GM06990 (cell line): Measurements from ENCODE around the gene DSCAM.

Experiments
- DNase-seq: peaks from one replicate; pipeline ENCODE4 v3.0.0-alpha.2; 2011; ENCODE audit not compliant: insufficient read length; ENCODE audit errors: extremely low read depth
- H3K27me3 ChIP-seq: replicated peaks from 2 replicates; pipeline ENCODE4 v1.6.0; 2011; ENCODE audit warnings: low read length; ENCODE audit not compliant: control insufficient read depth, insufficient read depth
- H3K36me3 ChIP-seq: 2 replicates; pipeline ENCODE4 v1.5.1; 2011; ENCODE audit warnings: low read length; ENCODE audit not compliant: control insufficient read depth, insufficient read depth
- H3K4me3 ChIP-seq: replicated peaks from 2 replicates; pipeline ENCODE4 v1.5.1; 2011; ENCODE audit warnings: low read depth, mild to moderate bottlenecking, control low read depth, low read length
- CTCF ChIP-seq: IDR thresholded peaks from 2 replicates; pipeline ENCODE4 v1.5.1; 2011; ENCODE audit warnings: low read length, control low read depth, mild to moderate bottlenecking, inconsistent platforms; ENCODE audit not compliant: insufficient read depth, poor library complexity, severe bottlenecking

Gene DSCAM

DNA sequence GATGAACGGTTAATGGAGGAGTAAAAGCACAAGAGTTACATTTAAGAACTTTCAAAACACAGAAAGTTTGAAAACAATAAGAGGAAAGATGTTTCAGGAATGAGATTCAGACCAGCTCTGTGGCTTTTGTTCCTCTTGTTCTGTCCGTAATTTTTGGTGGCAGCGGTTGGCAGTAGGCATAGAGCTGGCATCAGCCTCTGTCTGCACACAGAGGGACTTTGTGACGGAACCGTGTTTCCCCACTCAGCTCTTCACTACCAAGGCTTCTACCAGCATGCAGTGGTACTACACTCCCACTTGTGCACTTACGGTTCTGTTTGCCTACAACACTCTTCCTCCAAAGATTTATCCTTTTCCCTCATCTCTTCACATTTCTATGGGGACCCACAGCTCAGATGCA is 212.8 kb downstream of the DSCAM start:
- Histone ChIP-seq H3K36me3 (no peaks in the 10 kb centered on the region), H3K4me3 (no peak overlapping the region), H3K27me3 (no peaks in the 10 kb centered on the region)
- no peak for DNase-seq
- no peak for TF ChIP-seq CTCF

DNA sequence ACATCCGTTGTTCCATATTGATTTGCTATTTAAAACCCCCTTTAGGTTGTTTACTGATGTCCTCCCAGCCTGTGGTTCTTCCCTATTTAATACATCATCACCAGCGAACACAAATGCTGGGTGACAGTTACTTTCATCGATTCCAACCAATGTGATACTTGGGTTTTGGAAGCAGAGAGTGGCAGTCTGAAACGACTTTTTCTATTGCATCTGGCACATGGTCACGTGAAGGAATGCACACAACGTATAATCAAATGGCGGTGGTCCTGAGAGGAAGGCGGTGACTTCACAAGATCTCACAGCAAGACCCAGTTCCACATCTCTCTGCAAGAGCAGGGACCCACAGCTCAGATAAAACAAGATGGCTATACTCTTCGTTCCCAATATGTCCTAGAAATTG is 213.9 kb downstream of the DSCAM start:
- no peak for TF ChIP-seq CTCF
- Histone ChIP-seq H3K27me3 (no peaks in the 10 kb centered on the region), H3K36me3 (no peaks in the 10 kb centered on the region), H3K4me3 (no peak overlapping the region)
- DNase-seq, result no peak

- Histone ChIP-seq H3K4me3 (no peak overlapping the region), H3K27me3 (no peaks in the 10 kb centered on the region), H3K36me3 (no peaks in the 10 kb centered on the region)
- no peak for DNase-seq
- no peak for TF ChIP-seq CTCF
These were observed 215.7 kb downstream of the DSCAM start for GRCh38 chr21:40631211-40631610.

GRCh38 chr21:40625991-40626390 is 221.0 kb downstream of the DSCAM start:
- Histone ChIP-seq H3K27me3 (no peaks in the 10 kb centered on the region), H3K36me3 (no peaks in the 10 kb centered on the region), H3K4me3 (no peak overlapping the region)
- no peak for DNase-seq
- no peak for TF ChIP-seq CTCF

DNA sequence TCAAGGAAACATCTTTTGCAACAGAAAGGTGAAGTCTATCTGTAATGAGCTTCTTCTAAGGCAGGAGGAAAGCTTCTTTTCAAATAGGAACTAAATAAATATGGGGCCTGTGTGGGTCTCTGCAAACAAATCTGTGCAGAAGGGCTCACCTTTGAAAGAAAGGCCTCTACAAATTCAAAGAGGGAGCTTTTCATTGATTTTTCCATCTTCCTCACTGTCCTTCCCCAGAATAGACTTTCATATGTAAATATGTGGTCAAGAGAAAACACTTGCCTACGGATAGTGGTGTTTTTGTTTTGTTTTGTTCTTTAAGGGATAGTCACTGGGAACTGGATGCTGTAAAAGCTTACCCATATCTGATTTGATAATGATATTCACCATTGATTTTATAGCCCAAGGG is 223.4 kb downstream of the DSCAM start:
- Histone ChIP-seq H3K36me3 (no peaks in the 10 kb centered on the region), H3K27me3 (no peaks in the 10 kb centered on the region), H3K4me3 (no peak overlapping the region)
- no peak for TF ChIP-seq CTCF
- no peak for DNase-seq

DNA sequence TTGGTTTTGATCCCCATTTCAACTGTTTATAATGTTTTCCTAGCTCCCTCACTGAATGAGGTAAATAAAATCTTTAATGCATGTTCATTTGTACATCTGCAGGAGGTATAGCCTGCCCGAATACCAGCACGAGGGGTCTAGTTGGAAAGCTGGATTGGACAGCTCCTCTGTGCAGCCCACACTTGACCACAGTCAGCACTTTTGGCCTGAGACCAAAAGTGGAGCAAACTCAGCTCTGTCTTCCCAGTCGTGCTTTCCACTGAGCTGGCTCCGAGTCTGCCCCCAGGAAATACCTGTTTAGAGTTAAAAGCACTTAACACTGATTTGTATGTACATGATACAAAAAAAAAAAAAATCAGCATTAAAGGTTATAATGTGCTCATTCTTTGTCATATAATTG is 224.4 kb downstream of the DSCAM start:
- no peak for TF ChIP-seq CTCF
- Histone ChIP-seq H3K36me3 (no peaks in the 10 kb centered on the region), H3K4me3 (no peak overlapping the region), H3K27me3 (no peaks in the 10 kb centered on the region)
- no peak for DNase-seq
